Measurements from ENCODE around the gene FAM20A.

The FAM20A gene

DNA sequence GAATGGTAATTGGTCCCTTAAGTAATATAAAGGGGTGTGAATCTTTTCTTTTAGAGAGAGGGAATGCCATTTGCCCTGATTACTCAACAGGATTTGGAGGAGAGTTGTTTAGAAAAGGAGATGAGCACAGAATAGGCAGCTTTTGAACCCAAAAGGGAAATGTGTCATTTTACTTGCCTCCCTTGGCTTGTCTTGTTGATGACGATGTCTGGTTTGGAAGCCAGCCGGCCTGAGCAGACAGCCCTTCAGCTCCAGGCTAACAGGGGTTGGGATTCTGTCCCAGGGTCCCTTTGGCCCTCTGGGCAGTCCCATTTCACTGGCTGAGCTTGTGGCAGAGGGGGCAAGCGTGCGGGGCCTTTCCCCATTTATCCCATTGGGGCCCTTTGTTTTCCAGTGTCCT, 111.2 kb downstream of the FAM20A start:
- no peak for DNase-seq

Measured in NCI-H2029 (cell line).